MM.1S (cell line): ENCODE data around the gene MRAS.

Source experiments
- DNase-seq: peaks from one replicate; pipeline ENCODE4 v3.0.0-alpha.2; 2015
- H2AFZ ChIP-seq: fragments of 300-600 bp; sonication (generic); 2 replicates; pipeline ENCODE4 v1.6.0; 2016; ENCODE audit warnings: antibody characterized with exemption, low read length
- H3F3A ChIP-seq: fragments of 300-600 bp; sonication (generic); 2 replicates; pipeline ENCODE4 v1.6.1; 2016; ENCODE audit warnings: mild to moderate bottlenecking, antibody characterized with exemption, low read length, moderate library complexity, mixed read lengths; ENCODE audit not compliant: insufficient read depth
- H3K27ac ChIP-seq: fragments of 300-600 bp; sonication (generic); 2 replicates; pipeline ENCODE4 v1.5.1; 2016; ENCODE audit warnings: mild to moderate bottlenecking, low read length
- H3K27me3 ChIP-seq: fragments of 300-600 bp; sonication (generic); replicated peaks from 2 replicates; pipeline ENCODE4 v1.6.0; 2016; ENCODE audit warnings: low read length; ENCODE audit not compliant: insufficient read depth
- H3K36me3 ChIP-seq: fragments of 300-600 bp; sonication (generic); replicated peaks from 2 replicates; pipeline ENCODE4 v1.6.1; 2016; ENCODE audit warnings: mild to moderate bottlenecking, low read length, mixed read lengths; ENCODE audit not compliant: insufficient read depth
- H3K4me1 ChIP-seq: fragments of 300-600 bp; sonication (generic); 2 replicates; pipeline ENCODE4 v1.6.1; 2016; ENCODE audit warnings: low read length, mixed read lengths
- H3K4me2 ChIP-seq: fragments of 300-600 bp; sonication (generic); 2 replicates; pipeline ENCODE4 v1.6.0; 2016; ENCODE audit warnings: low read depth, low read length
- H3K4me3 ChIP-seq: fragments of 300-600 bp; sonication (generic); 2 replicates; pipeline ENCODE4 v1.5.1; 2016; ENCODE audit warnings: low read length, mixed read lengths
- H3K79me2 ChIP-seq: fragments of 300-600 bp; sonication (generic); 2 replicates; pipeline ENCODE4 v1.6.1; 2016; ENCODE audit warnings: mixed run types, low read length, mixed read lengths
- H3K9ac ChIP-seq: fragments of 300-600 bp; sonication (generic); 2 replicates; pipeline ENCODE4 v1.6.1; 2016; ENCODE audit warnings: low read length, mixed read lengths
- H3K9me2 ChIP-seq: fragments of 300-600 bp; sonication (generic); replicated peaks from 2 replicates; pipeline ENCODE4 v1.6.1; 2016; ENCODE audit warnings: mild to moderate bottlenecking, low read length, mixed read lengths; ENCODE audit not compliant: insufficient read depth
- H3K9me3 ChIP-seq: fragments of 300-600 bp; sonication (generic); replicated peaks from 2 replicates; pipeline ENCODE4 v1.6.1; 2016; ENCODE audit warnings: mild to moderate bottlenecking, low read length, mixed read lengths; ENCODE audit not compliant: insufficient read depth
- H4K20me1 ChIP-seq: fragments of 300-600 bp; sonication (generic); 2 replicates; pipeline ENCODE4 v1.6.1; 2016; ENCODE audit warnings: mild to moderate bottlenecking, low read length, moderate library complexity, mixed read lengths; ENCODE audit not compliant: insufficient read depth
- CTCF ChIP-seq: fragments of 300-600 bp; sonication (generic); IDR thresholded peaks from 2 replicates; pipeline ENCODE4 v1.5.1; 2016; ENCODE audit warnings: antibody characterized with exemption, low read length, mixed read lengths
- EZH2 ChIP-seq: fragments of 300-600 bp; sonication (generic); optimal IDR thresholded peaks from 2 replicates; pipeline ENCODE3; 2017; ENCODE audit warnings: low read depth, mild to moderate bottlenecking, antibody characterized with exemption, low read length, mixed read lengths
- EZH2phosphoT487 ChIP-seq: fragments of 300-600 bp; sonication (generic); IDR thresholded peaks from 2 replicates; pipeline ENCODE4 v1.6.1; 2018; ENCODE audit warnings: antibody characterized with exemption, low read length

Gene MRAS

GRCh38 chr3:138329127-138329983 is 19.0 kb upstream of the MRAS start, which contains the start of gene NME9:
TSS of gene NME9 (minus strand) at chr3:138329851. CDS start at chr3:138329335, 516 bp downstream.
- DNase-seq = peak; percentile 85
- Histone ChIP-seq H3K36me3 (no peaks in the 10 kb centered on the region), H4K20me1 (no peaks in the 10 kb centered on the region), H3K9me3 (no peaks in the 10 kb centered on the region), H3K9ac (peak within 1 kb of the TSS; percentile 41; the same call in 1 of the 2 replicates), H3K79me2 (no peaks in the 10 kb centered on the region), H3K4me3 (peak within 1 kb of the TSS; percentile 75), H3K27me3 (0 out of 2 replicates have a peak, but pooled peaks cover 9% of the 10 kb centered on the region), H3K9me2 (no peaks in the 10 kb centered on the region), H3K4me2 (peak within 1 kb of the TSS; percentile 100), H3K27ac (no peak within 1 kb of the TSS), H3F3A (no peaks in the 10 kb centered on the region), H2AFZ (peak within 1 kb of the TSS; percentile 90), H3K4me1 (peaks cover 6% of the 10 kb centered on the region; the same call in 1 of the 2 replicates)
- no peak for TF ChIP-seq EZH2
- no peak for TF ChIP-seq EZH2phosphoT487
- TF ChIP-seq CTCF = peak; percentile 83

GRCh38 chr3:138329984-138330293 is 18.4 kb upstream of the MRAS start:
- no peaks in the 10 kb centered on the region for H3F3A ChIP-seq
- H3K9ac ChIP-seq = no peak overlapping the region
- H3K79me2 ChIP-seq = no peaks in the 10 kb centered on the region
- H3K9me3 ChIP-seq = no peaks in the 10 kb centered on the region
- 0 out of 2 replicates have a peak, but pooled peaks cover 9% of the 10 kb centered on the region for H3K27me3 ChIP-seq
- no peak for DNase-seq
- H2AFZ ChIP-seq = peak overlapping the region; percentile 90
- TF ChIP-seq CTCF (no peak), EZH2phosphoT487 (no peak), EZH2 (no peak)
- no peaks in the 10 kb centered on the region for H3K36me3 ChIP-seq
- peak overlapping the region; percentile 75 for H3K4me3 ChIP-seq
- H3K4me1 ChIP-seq = peaks cover 6% of the 10 kb centered on the region; the same call in 1 of the 2 replicates
- H4K20me1 ChIP-seq = no peaks in the 10 kb centered on the region
- peak overlapping the region; percentile 100 for H3K4me2 ChIP-seq
- no peaks in the 10 kb centered on the region for H3K9me2 ChIP-seq
- H3K27ac ChIP-seq = no peak overlapping the region

- Histone ChIP-seq H3K9me2 (no peaks in the 10 kb centered on the region), H2AFZ (no peak overlapping the region), H3K4me1 (peaks cover 6% of the 10 kb centered on the region; the same call in 1 of the 2 replicates), H4K20me1 (no peaks in the 10 kb centered on the region), H3K27me3 (0 out of 2 replicates have a peak, but pooled peaks cover 9% of the 10 kb centered on the region), H3K79me2 (no peaks in the 10 kb centered on the region), H3K27ac (no peak overlapping the region), H3K9me3 (no peaks in the 10 kb centered on the region), H3K36me3 (no peaks in the 10 kb centered on the region), H3K4me2 (no peak overlapping the region), H3F3A (no peaks in the 10 kb centered on the region), H3K9ac (no peak overlapping the region), H3K4me3 (no peak overlapping the region)
- peak; percentile 19 for DNase-seq
- TF ChIP-seq EZH2 (no peak), CTCF (peak; percentile 30), EZH2phosphoT487 (no peak)
Observed at GRCh38 chr3:138331143-138331894, 17.1 kb upstream of the MRAS start.
